GM23248 (cell line): ENCODE results near the gene RAB3B. TPM values are rescaled to one million over a fixed set of nuclear protein-coding genes. Genes with fewer than 3 reads are reported as not detected.

Experiments
- DNase-seq: peaks from one replicate; pipeline ENCODE4 v3.0.0-alpha.2; 2015
- H2AFZ ChIP-seq: fragments of 200-600 bp; sonication (generic); 2 replicates; pipeline ENCODE4 v1.6.1; 2016; ENCODE audit warnings: antibody characterized with exemption
- H3F3A ChIP-seq: fragments of 200-600 bp; sonication (generic); 2 replicates; pipeline ENCODE4 v1.6.1; 2016; ENCODE audit warnings: mild to moderate bottlenecking, antibody characterized with exemption, mixed run types; ENCODE audit not compliant: insufficient read depth
- H3K27ac ChIP-seq: fragments of 200-600 bp; sonication (generic); 2 replicates; pipeline ENCODE4 v1.5.1; 2016; ENCODE audit warnings: mild to moderate bottlenecking
- H3K27me3 ChIP-seq: fragments of 200-600 bp; sonication (generic); replicated peaks from 2 replicates; pipeline ENCODE4 v1.6.1; 2016; ENCODE audit warnings: mild to moderate bottlenecking; ENCODE audit not compliant: insufficient read depth
- H3K36me3 ChIP-seq: fragments of 200-600 bp; sonication (generic); 2 replicates; pipeline ENCODE4 v1.6.1; 2016; ENCODE audit warnings: low read depth, mild to moderate bottlenecking
- H3K4me1 ChIP-seq: fragments of 200-600 bp; sonication (generic); 2 replicates; pipeline ENCODE4 v1.6.1; 2016; ENCODE audit warnings: mild to moderate bottlenecking; ENCODE audit not compliant: insufficient read depth
- H3K4me2 ChIP-seq: fragments of 200-600 bp; sonication (generic); one replicate; pipeline ENCODE4 v1.6.1; 2016; ENCODE audit warnings: mild to moderate bottlenecking; ENCODE audit not compliant: unreplicated experiment
- H3K4me3 ChIP-seq: fragments of 200-600 bp; sonication (generic); 2 replicates; pipeline ENCODE4 v1.5.1; 2016; ENCODE audit warnings: mild to moderate bottlenecking
- H3K79me2 ChIP-seq: fragments of 200-600 bp; sonication (generic); 2 replicates; pipeline ENCODE4 v1.6.1; 2016; ENCODE audit warnings: mild to moderate bottlenecking; ENCODE audit not compliant: insufficient read depth
- H3K9ac ChIP-seq: fragments of 200-600 bp; sonication (generic); 2 replicates; pipeline ENCODE4 v1.6.1; 2016; ENCODE audit warnings: mild to moderate bottlenecking
- H3K9me2 ChIP-seq: fragments of 200-600 bp; sonication (generic); 2 replicates; pipeline ENCODE4 v1.6.1; 2016; ENCODE audit warnings: mixed run types, mild to moderate bottlenecking, moderate library complexity; ENCODE audit not compliant: insufficient read depth
- H3K9me3 ChIP-seq: fragments of 200-600 bp; sonication (generic); one replicate; pipeline ENCODE4 v1.6.1; 2017; ENCODE audit warnings: low read depth
- H4K20me1 ChIP-seq: fragments of 200-600 bp; sonication (generic); 2 replicates; pipeline ENCODE4 v1.6.0; 2016; ENCODE audit not compliant: insufficient read depth
- EZH2 ChIP-seq: fragments of 200-600 bp; sonication (generic); IDR thresholded peaks from 2 replicates; pipeline ENCODE4 v1.6.1; 2018; ENCODE audit warnings: antibody characterized with exemption, mild to moderate bottlenecking; ENCODE audit not compliant: insufficient read depth, poor library complexity, severe bottlenecking
- EZH2phosphoT487 ChIP-seq: fragments of 200-600 bp; sonication (generic); IDR thresholded peaks from 2 replicates; pipeline ENCODE4 v1.6.1; 2018; ENCODE audit warnings: antibody characterized with exemption, moderate library complexity, mild to moderate bottlenecking, low read depth; ENCODE audit not compliant: insufficient read depth
- WGBS, 2 experiments: methylation state at CpG; one replicate each; pipeline ENCODE4 v1.1.6; 2015 to 2017; ENCODE audit warnings: low lambda C conversion rate in 2 of 2, low coverage in 1 of 2; ENCODE audit errors: missing lambda C conversion rate in 2 of 2; 5-methylcytosine and 5-hydroxymethylcytosine counted together
- in situ Hi-C: fragments of 300-500 bp; cut with MboI; formaldehyde crosslinking; loops from 2 replicates; pipeline ENCODE4 v1.15.0; 2020
- polyA plus RNA-seq: library from polyadenylated mRNA; unstranded; fragments of >200 nt; fragmentation: Nextera tagmentation; extraction: Ambion mirVana; gene quantifications from 2 replicates; pipeline ENCODE4 v1.2.1, GENCODE V29; 2016
- small RNA-seq: library from RNA; depleted of rRNA; stranded (forward); fragments of <200 nt; gene quantifications from one replicate; pipeline ENCODE3, GENCODE V24; 2014; ENCODE audit warnings: low read depth, low replicate concordance
- total RNA-seq: library from RNA; depleted of rRNA; stranded (reverse); fragments of >200 nt; shearing (Covaris generic); gene quantifications from 2 replicates; pipeline ENCODE4 v1.2.3, GENCODE V29; 2014; rRNA removed

RAB3B gene
- total and polyA plus RNA-seq, 2 experiments from 2014 or later: 54.9 to 65.3 TPM

GRCh38 chr1:51859333-51859732 lies 131.2 kb downstream of the RAB3B start:
- Histone ChIP-seq H3K27ac (no peak overlapping the region), H3K9me3 (no peaks in the 10 kb centered on the region), H3K36me3 (0 out of 2 replicates have a peak, but pooled peaks cover 5% of the 10 kb centered on the region), H2AFZ (no peak overlapping the region), H3K79me2 (peaks cover 100% of the 10 kb centered on the region), H3K9ac (no peak overlapping the region), H3K4me3 (no peak overlapping the region), H3K9me2 (no peaks in the 10 kb centered on the region), H3K4me2 (no peak overlapping the region), H3F3A (no peaks in the 10 kb centered on the region), H3K4me1 (no peaks in the 10 kb centered on the region), H3K27me3 (no peaks in the 10 kb centered on the region), H4K20me1 (no peaks in the 10 kb centered on the region)
- in situ Hi-C loops: no loop called here
- WGBS, 2 experiments: 98 to 100% methylated on average over 2 of the region's 2 CpGs
- no peak for TF ChIP-seq EZH2phosphoT487
- TF ChIP-seq EZH2: no peak
- DNase-seq: no peak

- WGBS, 2 experiments: 96 to 100% methylated on average over 1 of the region's 1 CpG
- Histone ChIP-seq H3F3A (no peaks in the 10 kb centered on the region), H3K27ac (no peak overlapping the region), H3K9ac (no peak overlapping the region), H3K4me2 (no peak overlapping the region), H3K9me2 (no peaks in the 10 kb centered on the region), H3K4me1 (no peaks in the 10 kb centered on the region), H4K20me1 (no peaks in the 10 kb centered on the region), H3K27me3 (no peaks in the 10 kb centered on the region), H3K36me3 (0 out of 2 replicates have a peak, but pooled peaks cover 6% of the 10 kb centered on the region), H3K79me2 (peaks cover 100% of the 10 kb centered on the region), H3K9me3 (no peaks in the 10 kb centered on the region), H3K4me3 (no peak overlapping the region), H2AFZ (no peak overlapping the region)
- no peak for TF ChIP-seq EZH2phosphoT487
- no peak for TF ChIP-seq EZH2
- no peak for DNase-seq
- in situ Hi-C loops: no loop called here
Observed at GRCh38 chr1:51858892-51859291, 131.6 kb downstream of the RAB3B start.

Small RNAs within 50 kb of the gene (small RNA-seq; reads per million reads assigned to genes)
- gene RN7SL290P (not detected), gene RNA5SP48 (not detected)

Other genes with a start within 250 kb of the RAB3B start
- 55.2 and 62.5 TPM in 2 replicates for gene NRDC, start 112.0 kb downstream of the RAB3B start, total RNA-seq
- 122 and 129 TPM in 2 replicates for gene NRDC, start 112.0 kb downstream of the RAB3B start, polyA plus RNA-seq
- 8.3 and 18.3 TPM in 2 replicates for gene KTI12, start 43.1 kb upstream of the RAB3B start, total RNA-seq
- gene KTI12, start 43.1 kb upstream of the RAB3B start, polyA plus RNA-seq: 10.7 and 12.4 TPM in 2 replicates
- gene TXNDC12, start 64.5 kb upstream of the RAB3B start, total RNA-seq: 59.3 and 64.9 TPM in 2 replicates
- 85.9 and 88.3 TPM in 2 replicates for gene TXNDC12, start 64.5 kb upstream of the RAB3B start, polyA plus RNA-seq
- gene BTF3L4, start 65.6 kb upstream of the RAB3B start, total RNA-seq: 53.2 and 68.6 TPM in 2 replicates
- gene BTF3L4, start 65.6 kb upstream of the RAB3B start, polyA plus RNA-seq: 100 and 101 TPM in 2 replicates
- gene ZFYVE9, start 151.4 kb upstream of the RAB3B start, total RNA-seq: 26.9 and 28.1 TPM in 2 replicates
- 5.0 and 6.4 TPM in 2 replicates for gene ZFYVE9, start 151.4 kb upstream of the RAB3B start, polyA plus RNA-seq